Lung (tissue), 12 donors: Measurements from ENCODE around the gene RGS16. TPM values are rescaled to one million over a fixed set of nuclear protein-coding genes. Genes with fewer than 3 reads are reported as not detected.

Source experiments
- ATAC-seq: fragments of 200-7000 bp; cut with Tn5 transposase; one replicate; pipeline ENCODE4 v1.9.1; 2020; ENCODE audit warnings: moderate number of reproducible peaks; ENCODE audit not compliant: insufficient read depth, low FRiP score
- DNase-seq, 3 donors: peaks; one replicate each; pipeline ENCODE4 v3.0.0-alpha.2; 2013 to 2017
- H3K27ac ChIP-seq, 2 donors: one replicate each; pipeline ENCODE4 v1.5.1; 2013; ENCODE audit warnings: mild to moderate bottlenecking in 2 of 2, moderate library complexity in 2 of 2, control low read depth in 1 of 2, inconsistent platforms in 1 of 2, low read depth in 1 of 2, low read length in 1 of 2
- H3K27me3 ChIP-seq, 3 donors: one replicate each; pipeline ENCODE4 v1.5.1; 2013; ENCODE audit warnings: low read length in 2 of 3; ENCODE audit not compliant: control insufficient read depth in 3 of 3, insufficient read depth in 3 of 3
- H3K36me3 ChIP-seq, 4 donors: one replicate each; pipeline ENCODE4 v1.5.1; 2013; ENCODE audit warnings: low read length in 4 of 4, mild to moderate bottlenecking in 1 of 4, moderate library complexity in 1 of 4; ENCODE audit not compliant: control insufficient read depth in 4 of 4, insufficient read depth in 4 of 4
- H3K4me1 ChIP-seq, 5 donors: one replicate each; pipeline ENCODE4 v1.5.1; 2013; ENCODE audit warnings: low read length in 5 of 5, mild to moderate bottlenecking in 2 of 5, moderate library complexity in 1 of 5; ENCODE audit not compliant: control insufficient read depth in 5 of 5, insufficient read depth in 5 of 5
- H3K4me3 ChIP-seq: one replicate; pipeline ENCODE4 v1.5.1; 2013; ENCODE audit warnings: mild to moderate bottlenecking, control low read depth, moderate library complexity
- H3K9ac ChIP-seq, 2 donors: one replicate each; pipeline ENCODE4 v1.5.1; 2013; ENCODE audit warnings: low read length in 2 of 2, control low read depth in 1 of 2; ENCODE audit not compliant: insufficient read depth in 1 of 2
- H3K9me3 ChIP-seq, 4 donors: one replicate each; pipeline ENCODE4 v1.5.1; 2013; ENCODE audit warnings: low read length in 3 of 4, mild to moderate bottlenecking in 1 of 4, moderate library complexity in 1 of 4; ENCODE audit not compliant: control insufficient read depth in 4 of 4, insufficient read depth in 3 of 4
- WGBS, 2 donors: extraction: QIAGEN DNeasy Blood & Tissue Kit; methylation state at CpG; one replicate each; pipeline ENCODE4 v1.1.7; 2013; 5-methylcytosine and 5-hydroxymethylcytosine counted together
- polyA plus RNA-seq, 2 donors: library from polyadenylated mRNA; stranded (reverse); fragments of 200-250 nt; gene quantifications; one replicate each; pipeline ENCODE4 v1.2.1, GENCODE V29; 2013
- total RNA-seq, 2 donors: library from RNA; depleted of rRNA in 1 of 2; stranded (reverse); fragments of >200 nt in 1 of 2; gene quantifications; one replicate each; pipeline ENCODE4 v1.2.1, GENCODE V29; 2014 to 2021
- TF ChIP-seq, protein P1 (sequence below): IDR thresholded peaks from 2 replicates; pipeline ENCODE4 v1.5.1; 2012; ENCODE audit warnings: mild to moderate bottlenecking; ENCODE audit errors: control extremely low read depth, extremely low read depth
- donor health status: control.
- donor health status: control.
- donor health status: Bipolar disorder and iron deficiency.
- donor health status: healthy.
- donor health status: DM: yes; HTN: yes; CAD: no.

Gene RGS16
- total and polyA plus RNA-seq, 4 donors, result 12.3 to 26.6 (median 15.0) TPM

DNA sequence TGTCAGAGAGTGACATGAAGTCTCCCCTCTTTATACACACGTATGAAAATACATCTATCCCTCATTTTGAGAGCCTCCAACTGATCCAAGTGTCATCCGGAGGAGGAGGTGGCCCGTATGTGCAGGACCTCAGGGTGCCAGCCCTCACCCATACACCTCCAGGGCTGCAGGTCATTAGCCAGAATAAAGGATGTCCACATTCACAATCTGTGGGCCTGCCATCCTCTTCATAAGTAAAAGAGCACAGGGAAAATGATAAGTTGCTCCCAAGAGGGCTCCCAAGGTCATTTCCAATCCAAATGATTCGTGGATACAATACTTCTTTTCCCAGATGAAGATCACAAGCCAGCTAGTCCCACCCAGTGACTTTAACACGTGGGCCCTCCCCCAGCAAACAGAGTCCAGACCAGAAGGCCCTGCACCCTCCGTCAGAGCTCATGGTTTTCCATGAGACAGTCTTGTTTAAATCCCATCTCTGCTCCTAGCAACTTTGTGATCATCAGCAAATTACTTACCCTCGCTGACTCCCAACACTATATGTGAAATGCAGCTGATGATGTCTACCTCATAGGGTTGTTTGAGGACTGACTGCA, 43.7 kb downstream of the RGS16 start:
- WGBS, 2 donors, result 75 to 82% methylated on average over 7 of the region's 7 CpGs

DNA sequence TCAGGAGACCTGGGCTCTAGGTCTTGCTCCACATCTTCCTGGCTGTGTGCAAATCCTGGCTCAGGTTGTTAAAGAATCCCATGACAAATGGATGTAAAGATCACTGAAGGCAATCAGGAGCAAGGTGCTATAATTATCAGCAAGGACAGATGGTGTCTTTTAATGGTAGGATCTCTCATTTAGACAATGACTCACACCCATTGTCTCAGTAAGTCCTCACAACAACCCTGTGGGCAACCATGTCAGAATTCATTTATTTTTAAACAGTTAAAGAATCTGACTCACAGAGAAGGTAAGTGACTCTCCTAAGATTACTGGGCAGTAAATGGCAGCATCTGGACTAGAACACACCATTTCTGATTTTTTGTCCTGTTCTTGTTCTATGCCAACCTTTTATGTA, 47.9 kb downstream of the RGS16 start:
- ATAC-seq, result no peak
- Histone ChIP-seq H3K4me1 (no peaks in the 10 kb centered on the region), H3K4me3 (no peak overlapping the region), H3K9ac (no peak overlapping the region), H3K9me3 (peaks cover 0 to 9% (median 0%) of the 10 kb centered on the region in 4 donors), H3K27me3 (no peaks in the 10 kb centered on the region), H3K27ac (no peak overlapping the region), H3K36me3 (no peaks in the 10 kb centered on the region)
- DNase-seq, result no peak
- TF ChIP-seq, protein P1, sequence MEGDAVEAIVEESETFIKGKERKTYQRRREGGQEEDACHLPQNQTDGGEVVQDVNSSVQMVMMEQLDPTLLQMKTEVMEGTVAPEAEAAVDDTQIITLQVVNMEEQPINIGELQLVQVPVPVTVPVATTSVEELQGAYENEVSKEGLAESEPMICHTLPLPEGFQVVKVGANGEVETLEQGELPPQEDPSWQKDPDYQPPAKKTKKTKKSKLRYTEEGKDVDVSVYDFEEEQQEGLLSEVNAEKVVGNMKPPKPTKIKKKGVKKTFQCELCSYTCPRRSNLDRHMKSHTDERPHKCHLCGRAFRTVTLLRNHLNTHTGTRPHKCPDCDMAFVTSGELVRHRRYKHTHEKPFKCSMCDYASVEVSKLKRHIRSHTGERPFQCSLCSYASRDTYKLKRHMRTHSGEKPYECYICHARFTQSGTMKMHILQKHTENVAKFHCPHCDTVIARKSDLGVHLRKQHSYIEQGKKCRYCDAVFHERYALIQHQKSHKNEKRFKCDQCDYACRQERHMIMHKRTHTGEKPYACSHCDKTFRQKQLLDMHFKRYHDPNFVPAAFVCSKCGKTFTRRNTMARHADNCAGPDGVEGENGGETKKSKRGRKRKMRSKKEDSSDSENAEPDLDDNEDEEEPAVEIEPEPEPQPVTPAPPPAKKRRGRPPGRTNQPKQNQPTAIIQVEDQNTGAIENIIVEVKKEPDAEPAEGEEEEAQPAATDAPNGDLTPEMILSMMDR, result no peak

More for the DNA sequence above, 43.7 kb downstream of the RGS16 start:
- DNase-seq (no peak), ATAC-seq (no peak)
- Histone ChIP-seq H3K27me3 (no peaks in the 10 kb centered on the region), H3K27ac (no peak overlapping the region), H3K4me1 (no peaks in the 10 kb centered on the region), H3K4me3 (no peak overlapping the region), H3K9ac (no peak overlapping the region), H3K9me3 (peaks cover 0 to 3% (median under 1%) of the 10 kb centered on the region in 4 donors), H3K36me3 (no peaks in the 10 kb centered on the region)
- TF ChIP-seq, protein P1, result no peak

DNA sequence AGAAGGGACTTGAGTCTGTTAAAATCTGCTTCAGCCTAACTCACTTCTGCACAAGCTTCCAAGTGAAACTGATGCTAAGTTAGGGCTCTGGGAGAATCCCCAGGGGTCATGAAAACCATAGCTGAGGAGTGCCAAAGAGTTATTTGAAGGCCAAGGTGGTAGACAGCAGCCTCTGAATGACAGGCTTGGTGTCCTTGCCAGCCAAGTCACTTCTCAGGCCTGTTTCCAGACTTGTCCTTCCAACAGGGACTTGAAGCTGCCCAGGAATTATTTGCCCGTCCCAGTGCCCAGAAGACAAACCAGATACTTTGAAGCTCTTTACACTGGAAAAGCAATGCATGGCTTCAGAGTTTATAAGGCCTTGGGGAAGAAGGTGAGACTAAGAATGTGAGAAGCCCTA, 48.7 kb downstream of the RGS16 start:
- Histone ChIP-seq H3K9me3 (peaks cover 0 to 9% (median 0%) of the 10 kb centered on the region in 4 donors), H3K36me3 (no peaks in the 10 kb centered on the region), H3K27ac (no peak overlapping the region), H3K4me3 (no peak overlapping the region), H3K4me1 (no peaks in the 10 kb centered on the region), H3K27me3 (no peaks in the 10 kb centered on the region), H3K9ac (no peak overlapping the region)
- no peak for ATAC-seq
- TF ChIP-seq, protein P1, result no peak
- WGBS, 2 donors, result 84 to 89% methylated on average over 1 of the region's 1 CpG
- no peak for DNase-seq

DNA sequence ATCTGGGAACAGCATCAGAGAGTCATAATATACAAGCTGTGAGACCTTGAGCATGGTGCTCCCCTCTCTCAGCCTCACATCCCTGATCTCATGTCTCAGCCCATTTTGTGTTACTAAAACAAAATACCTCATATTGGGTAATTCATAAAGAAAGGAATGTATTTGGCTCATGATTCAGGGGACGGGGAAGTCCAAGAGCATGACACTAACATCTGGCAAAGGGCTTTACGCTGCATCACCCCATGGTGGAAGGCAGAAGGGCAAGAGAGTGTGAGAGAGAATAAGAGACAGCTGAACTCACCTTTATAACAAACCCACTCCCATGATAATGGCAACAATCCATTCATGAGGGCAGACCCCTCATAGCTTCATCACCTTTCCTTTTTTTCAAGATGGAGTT, 51.7 kb downstream of the RGS16 start:
- TF ChIP-seq, protein P1, result no peak
- DNase-seq, result no peak
- no peak overlapping the region for H3K4me3 ChIP-seq

More for the DNA sequence above, 51.7 kb downstream of the RGS16 start:
- Histone ChIP-seq H3K9me3 (peaks cover 0 to 6% (median 0%) of the 10 kb centered on the region in 4 donors), H3K4me1 (no peaks in the 10 kb centered on the region), H3K9ac (no peak overlapping the region), H3K27ac (no peak overlapping the region), H3K36me3 (no peaks in the 10 kb centered on the region), H3K27me3 (no peaks in the 10 kb centered on the region)
- WGBS, 2 donors, result 89 to 94% methylated on average over 2 of the region's 2 CpGs
- ATAC-seq, result no peak
